Measurements from ENCODE around the gene UBR3.

UBR3 gene

GRCh38 chr2:170091436-170091835 lies 264.2 kb downstream of the UBR3 start:
- TF ChIP-seq FOXP2 (optimal IDR thresholded peaks at IDR 0.05; ENCODE audit: borderline replicate concordance, extremely low read depth, extremely low read length, insufficient read depth), result no peak
- TF ChIP-seq POLR2AphosphoS5 (IDR thresholded peaks at IDR 0.05; ENCODE audit: low read depth, low read length), result no peak
- no peak for TF ChIP-seq TAF1 (IDR thresholded peaks at IDR 0.05; ENCODE audit: borderline replicate concordance, insufficient read depth, low read length)
- TF ChIP-seq REST (IDR thresholded peaks at IDR 0.05; ENCODE audit: insufficient read depth in 1 of 2, low read depth in 2 of 2, low read length in 2 of 2), result no peak
- TF ChIP-seq SIN3A (IDR thresholded peaks at IDR 0.05; ENCODE audit: borderline replicate concordance, insufficient read depth, low read length), result no peak

- no peak for TF ChIP-seq REST (IDR thresholded peaks at IDR 0.05; ENCODE audit: insufficient read depth in 1 of 2, low read depth in 2 of 2, low read length in 2 of 2)
- no peak for TF ChIP-seq POLR2AphosphoS5 (IDR thresholded peaks at IDR 0.05; ENCODE audit: low read depth, low read length)
- TF ChIP-seq SIN3A (IDR thresholded peaks at IDR 0.05; ENCODE audit: borderline replicate concordance, insufficient read depth, low read length), result no peak
- no peak for TF ChIP-seq FOXP2 (optimal IDR thresholded peaks at IDR 0.05; ENCODE audit: borderline replicate concordance, extremely low read depth, extremely low read length, insufficient read depth)
- TF ChIP-seq TAF1 (IDR thresholded peaks at IDR 0.05; ENCODE audit: borderline replicate concordance, insufficient read depth, low read length), result no peak
These were observed 265.3 kb downstream of the UBR3 start for GRCh38 chr2:170092436-170093060.

GRCh38 chr2:170095380-170095779 lies 268.1 kb downstream of the UBR3 start:
- TF ChIP-seq REST (IDR thresholded peaks at IDR 0.05; ENCODE audit: insufficient read depth in 1 of 2, low read depth in 2 of 2, low read length in 2 of 2) (no peak), FOXP2 (optimal IDR thresholded peaks at IDR 0.05; ENCODE audit: borderline replicate concordance, extremely low read depth, extremely low read length, insufficient read depth) (no peak), POLR2AphosphoS5 (IDR thresholded peaks at IDR 0.05; ENCODE audit: low read depth, low read length) (no peak), SIN3A (IDR thresholded peaks at IDR 0.05; ENCODE audit: borderline replicate concordance, insufficient read depth, low read length) (no peak), TAF1 (IDR thresholded peaks at IDR 0.05; ENCODE audit: borderline replicate concordance, insufficient read depth, low read length) (no peak)

- no peak for TF ChIP-seq SIN3A (IDR thresholded peaks at IDR 0.05; ENCODE audit: borderline replicate concordance, insufficient read depth, low read length)
- TF ChIP-seq REST (IDR thresholded peaks at IDR 0.05; ENCODE audit: insufficient read depth in 1 of 2, low read depth in 2 of 2, low read length in 2 of 2), result no peak
- TF ChIP-seq FOXP2 (optimal IDR thresholded peaks at IDR 0.05; ENCODE audit: borderline replicate concordance, extremely low read depth, extremely low read length, insufficient read depth), result no peak
- TF ChIP-seq POLR2AphosphoS5 (IDR thresholded peaks at IDR 0.05; ENCODE audit: low read depth, low read length), result no peak
- TF ChIP-seq TAF1 (IDR thresholded peaks at IDR 0.05; ENCODE audit: borderline replicate concordance, insufficient read depth, low read length), result no peak
These were observed 271.5 kb downstream of the UBR3 start for GRCh38 chr2:170098626-170099312.

Data from PFSK-1 (cell line).